Measurements from ENCODE around the gene PPFIA2. TPM values are rescaled to one million over a fixed set of nuclear protein-coding genes. Genes with fewer than 3 reads are reported as not detected.

Gene PPFIA2
- total RNA-seq, 2 experiments from 2014 or later = not detected

DNA sequence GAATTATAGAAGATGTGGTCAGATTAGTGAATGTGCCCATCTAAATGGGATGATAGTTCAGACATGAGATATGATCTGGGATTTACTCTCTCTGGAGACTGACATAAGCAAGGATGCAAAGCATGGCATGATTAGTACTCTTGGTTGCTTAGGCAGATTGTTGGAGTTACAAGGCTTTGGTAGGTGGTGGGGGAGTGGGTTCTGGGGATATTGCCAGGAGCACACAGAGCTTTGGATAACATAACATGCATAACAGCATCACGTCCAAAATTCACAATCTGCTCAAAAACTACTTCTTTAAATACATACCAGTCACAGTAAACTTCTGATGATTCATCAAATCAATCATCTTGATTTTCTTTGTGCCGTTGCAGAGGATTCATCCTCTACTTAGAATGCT is 393.9 kb downstream of the PPFIA2 start:
- H3K36me3 Mint-ChIP-seq (ENCODE audit: low read depth) = no peaks in the 10 kb centered on the region
- CTCF ChIA-PET = no interaction called here
- peaks cover 2% of the 10 kb centered on the region for H3K9me3 Mint-ChIP-seq
- POLR2A ChIA-PET = no interaction called here
- H3K4me1 Mint-ChIP-seq (ENCODE audit: low read depth) = no peaks in the 10 kb centered on the region
- Histone ChIP-seq H3K27me3 (ENCODE audit: control insufficient read depth in 1 of 2, insufficient read depth in 2 of 2, low read length in 2 of 2) (no peaks in the 10 kb centered on the region), H3K4me1 (ENCODE audit: insufficient read depth, low read length) (no peaks in the 10 kb centered on the region), H3K27ac (ENCODE audit: low read depth in 1 of 2, low read length in 2 of 2) (no peak overlapping the region), H3K4me3 (ENCODE audit: low read length) (no peak overlapping the region), H3K36me3 (ENCODE audit: insufficient read depth, low read length) (no peaks in the 10 kb centered on the region), H3K9me3 (ENCODE audit: control insufficient read depth in 1 of 2, insufficient read depth in 1 of 2, low read length in 2 of 2) (no peaks in the 10 kb centered on the region)
- H3K4me3 Mint-ChIP-seq = no peak overlapping the region
- no peak overlapping the region for H3K27ac Mint-ChIP-seq
- TF ChIP-seq, protein P1, sequence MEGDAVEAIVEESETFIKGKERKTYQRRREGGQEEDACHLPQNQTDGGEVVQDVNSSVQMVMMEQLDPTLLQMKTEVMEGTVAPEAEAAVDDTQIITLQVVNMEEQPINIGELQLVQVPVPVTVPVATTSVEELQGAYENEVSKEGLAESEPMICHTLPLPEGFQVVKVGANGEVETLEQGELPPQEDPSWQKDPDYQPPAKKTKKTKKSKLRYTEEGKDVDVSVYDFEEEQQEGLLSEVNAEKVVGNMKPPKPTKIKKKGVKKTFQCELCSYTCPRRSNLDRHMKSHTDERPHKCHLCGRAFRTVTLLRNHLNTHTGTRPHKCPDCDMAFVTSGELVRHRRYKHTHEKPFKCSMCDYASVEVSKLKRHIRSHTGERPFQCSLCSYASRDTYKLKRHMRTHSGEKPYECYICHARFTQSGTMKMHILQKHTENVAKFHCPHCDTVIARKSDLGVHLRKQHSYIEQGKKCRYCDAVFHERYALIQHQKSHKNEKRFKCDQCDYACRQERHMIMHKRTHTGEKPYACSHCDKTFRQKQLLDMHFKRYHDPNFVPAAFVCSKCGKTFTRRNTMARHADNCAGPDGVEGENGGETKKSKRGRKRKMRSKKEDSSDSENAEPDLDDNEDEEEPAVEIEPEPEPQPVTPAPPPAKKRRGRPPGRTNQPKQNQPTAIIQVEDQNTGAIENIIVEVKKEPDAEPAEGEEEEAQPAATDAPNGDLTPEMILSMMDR (IDR thresholded peaks at IDR 0.05) = no peak
- DNase-seq (no peak), ATAC-seq (ENCODE audit: poor library complexity) (no peak)
- intact Hi-C loops (cut with DNase I, micrococcal nuclease) = no loop called here
- no peaks in the 10 kb centered on the region for H3K27me3 Mint-ChIP-seq

DNA sequence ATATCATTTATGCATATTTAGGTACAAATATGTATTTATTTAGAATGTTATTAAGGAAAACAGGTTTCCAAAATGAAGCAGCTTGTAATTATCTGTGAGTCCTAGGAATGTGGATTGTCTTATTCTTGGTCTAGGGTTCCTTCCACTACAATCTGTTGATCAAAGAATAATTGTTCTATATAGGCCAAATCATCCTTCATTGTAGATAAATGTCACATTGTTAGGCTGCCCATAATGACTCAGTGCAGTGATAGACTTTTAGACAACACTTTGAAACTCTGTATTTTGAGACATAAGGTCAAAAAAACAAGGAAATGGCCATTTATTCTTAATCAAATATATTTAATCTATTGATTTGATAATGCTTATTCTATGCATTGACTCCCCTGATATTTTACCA is 398.2 kb downstream of the PPFIA2 start:
- Histone ChIP-seq H3K27ac (ENCODE audit: low read depth in 1 of 2, low read length in 2 of 2) (no peak overlapping the region), H3K4me1 (ENCODE audit: insufficient read depth, low read length) (no peaks in the 10 kb centered on the region), H3K9me3 (ENCODE audit: control insufficient read depth in 1 of 2, insufficient read depth in 1 of 2, low read length in 2 of 2) (no peaks in the 10 kb centered on the region), H3K36me3 (ENCODE audit: insufficient read depth, low read length) (no peaks in the 10 kb centered on the region), H3K27me3 (ENCODE audit: control insufficient read depth in 1 of 2, insufficient read depth in 2 of 2, low read length in 2 of 2) (no peaks in the 10 kb centered on the region), H3K4me3 (ENCODE audit: low read length) (no peak overlapping the region)
- no peak overlapping the region for H3K4me3 Mint-ChIP-seq
- ChIA-PET CTCF (no interaction called here), POLR2A (no interaction called here)
- no peaks in the 10 kb centered on the region for H3K27me3 Mint-ChIP-seq
- intact Hi-C loops (cut with DNase I, micrococcal nuclease) = no loop called here
- H3K27ac Mint-ChIP-seq = no peak overlapping the region
- H3K4me1 Mint-ChIP-seq (ENCODE audit: low read depth) = no peaks in the 10 kb centered on the region
- DNase-seq (no peak), ATAC-seq (ENCODE audit: poor library complexity) (no peak)
- no peaks in the 10 kb centered on the region for H3K36me3 Mint-ChIP-seq (ENCODE audit: low read depth)
- H3K9me3 Mint-ChIP-seq = no peaks in the 10 kb centered on the region
- TF ChIP-seq, protein P1 (IDR thresholded peaks at IDR 0.05) = no peak

DNA sequence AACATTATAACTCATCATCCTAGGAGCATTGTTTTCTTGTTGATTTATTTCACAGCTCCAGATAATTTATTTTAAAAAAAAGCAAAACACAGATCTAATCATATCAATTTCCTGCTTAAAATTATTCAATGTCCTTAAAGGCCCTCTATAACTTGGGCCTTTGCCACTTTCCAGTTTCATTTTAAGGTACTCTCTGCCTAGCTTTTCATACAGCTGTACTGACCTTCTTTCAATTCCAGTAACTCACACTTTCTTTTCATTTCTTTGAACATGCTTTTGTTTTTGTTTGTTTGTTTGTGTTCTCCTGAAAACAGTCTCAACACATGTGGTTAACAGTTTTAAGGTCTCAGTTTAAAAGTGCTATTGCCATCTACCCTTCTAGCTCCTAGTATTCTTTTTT is 399.4 kb downstream of the PPFIA2 start:
- no peak for ATAC-seq (ENCODE audit: poor library complexity)
- TF ChIP-seq, protein P1 (IDR thresholded peaks at IDR 0.05) = no peak
- H3K4me3 Mint-ChIP-seq = no peak overlapping the region
- H3K27ac Mint-ChIP-seq = no peak overlapping the region
- no peak overlapping the region for H3K4me3 ChIP-seq (ENCODE audit: low read length)
- POLR2A ChIA-PET = no interaction called here
- intact Hi-C loops (cut with DNase I, micrococcal nuclease) = loop anchor here in 1 of 2 experiments (2.0 kb wide), 1 partner anchor 15 kb away; no protein-coding TSS in a partner anchor
- no peaks in the 10 kb centered on the region for H3K36me3 ChIP-seq (ENCODE audit: insufficient read depth, low read length)
- CTCF ChIA-PET = no interaction called here
- no peaks in the 10 kb centered on the region for H3K4me1 ChIP-seq (ENCODE audit: insufficient read depth, low read length)
- no peaks in the 10 kb centered on the region for H3K27me3 Mint-ChIP-seq
- no peaks in the 10 kb centered on the region for H3K9me3 Mint-ChIP-seq
- no peaks in the 10 kb centered on the region for H3K4me1 Mint-ChIP-seq (ENCODE audit: low read depth)
- H3K9me3 ChIP-seq (ENCODE audit: control insufficient read depth in 1 of 2, insufficient read depth in 1 of 2, low read length in 2 of 2) = no peaks in the 10 kb centered on the region
- no peaks in the 10 kb centered on the region for H3K36me3 Mint-ChIP-seq (ENCODE audit: low read depth)
- no peak for DNase-seq
- no peaks in the 10 kb centered on the region for H3K27me3 ChIP-seq (ENCODE audit: control insufficient read depth in 1 of 2, insufficient read depth in 2 of 2, low read length in 2 of 2)
- H3K27ac ChIP-seq (ENCODE audit: low read depth in 1 of 2, low read length in 2 of 2) = no peak overlapping the region
